ENCODE data around the gene GLCCI1. TPM values are rescaled to one million over a fixed set of nuclear protein-coding genes. Genes with fewer than 3 reads are reported as not detected.

The GLCCI1 gene
- total and polyA plus RNA-seq, 2 of the 13 experiments (the other 11 are each of a cell fraction or from before 2014, with no cell fraction given) = 1.3 to 1.7 TPM

DNA sequence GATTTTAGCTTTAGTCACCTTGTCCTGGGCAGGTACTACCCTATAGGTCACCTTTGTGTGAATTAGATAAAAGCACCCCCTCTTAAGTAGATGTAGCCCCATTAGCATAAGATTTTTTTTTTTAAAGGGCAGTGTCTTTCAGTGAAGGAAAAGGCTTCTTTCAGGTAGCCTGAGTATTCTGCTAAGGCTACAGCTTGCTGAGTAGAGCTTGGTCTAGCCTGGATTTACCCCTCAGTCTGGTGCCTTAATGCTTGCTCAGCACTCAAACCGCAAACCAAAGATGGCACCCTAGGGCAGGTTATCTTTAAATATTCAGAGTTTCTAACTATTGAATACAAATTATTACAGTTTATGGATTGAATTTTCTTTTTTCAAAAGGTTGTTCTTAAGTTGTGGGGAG, 83.4 kb downstream of the GLCCI1 start:
- POLR2A ChIA-PET = no interaction called here
- no peaks in the 10 kb centered on the region for H3K9me3 ChIP-seq (ENCODE audit: low read length)
- no peak overlapping the region for H3K4me2 ChIP-seq (ENCODE audit: low read depth, low read length)
- H3K27ac ChIP-seq (ENCODE audit: extremely low read length, insufficient read depth, low read length) = no peak overlapping the region
- BruUV-seq (replicated peaks) = no TSS peak
- H4K20me1 ChIP-seq (ENCODE audit: insufficient read depth, low read length) = no peaks in the 10 kb centered on the region
- H2AFZ ChIP-seq (ENCODE audit: low read length) = no peak overlapping the region
- no peak for DNase-seq (ENCODE audit: low spot score)
- no peaks in the 10 kb centered on the region for H3K79me2 ChIP-seq (ENCODE audit: insufficient read depth, low read length)
- intact Hi-C loops (cut with micrococcal nuclease; ENCODE audit: unreplicated experiment) (no loop called here), in situ Hi-C loops (cut with HindIII; ENCODE audit: extremely low pct_ligation_motif_present, low pct_unique_long_range_greater_than_20kb) (no loop called here)
- TF ChIP-seq GFI1 (CRISPR knock-in tag; IDR thresholded peaks at IDR 0.05; ENCODE audit: borderline replicate concordance) = no peak
- TF ChIP-seq KMT2B (CRISPR knock-in tag; IDR thresholded peaks at IDR 0.05) = no peak
- no peak for TF ChIP-seq ZFP62 (CRISPR knock-in tag; IDR thresholded peaks at IDR 0.05)
- TF ChIP-seq ZFP1 (CRISPR knock-in tag; IDR thresholded peaks at IDR 0.05) = no peak
- no peak for TF ChIP-seq ZNF441 (CRISPR knock-in tag; IDR thresholded peaks at IDR 0.05; ENCODE audit: borderline replicate concordance)
- TF ChIP-seq ZNF33A (CRISPR knock-in tag; IDR thresholded peaks at IDR 0.05; ENCODE audit: borderline replicate concordance) = no peak
- TF ChIP-seq ADNP (CRISPR knock-in tag; IDR thresholded peaks at IDR 0.05) = no peak
- TF ChIP-seq, protein P1, sequence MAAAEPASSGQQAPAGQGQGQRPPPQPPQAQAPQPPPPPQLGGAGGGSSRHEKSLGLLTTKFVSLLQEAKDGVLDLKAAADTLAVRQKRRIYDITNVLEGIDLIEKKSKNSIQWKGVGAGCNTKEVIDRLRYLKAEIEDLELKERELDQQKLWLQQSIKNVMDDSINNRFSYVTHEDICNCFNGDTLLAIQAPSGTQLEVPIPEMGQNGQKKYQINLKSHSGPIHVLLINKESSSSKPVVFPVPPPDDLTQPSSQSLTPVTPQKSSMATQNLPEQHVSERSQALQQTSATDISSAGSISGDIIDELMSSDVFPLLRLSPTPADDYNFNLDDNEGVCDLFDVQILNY (CRISPR knock-in tag; conservative IDR thresholded peaks at IDR 0.05) = no peak
- no peak for TF ChIP-seq AGO1 (IDR thresholded peaks at IDR 0.05; ENCODE audit: low read depth, low read length, poor library complexity, severe bottlenecking)
- no peak overlapping the region for H3K9ac ChIP-seq (ENCODE audit: insufficient read depth, low read depth, low read length)
- no peaks in the 10 kb centered on the region for H3K27me3 ChIP-seq (ENCODE audit: control insufficient read depth in 1 of 2, insufficient read depth in 2 of 2, low read length in 2 of 2)
- ATAC-seq = no peak
- H3K4me1 ChIP-seq (ENCODE audit: insufficient read depth, low read length) = no peaks in the 10 kb centered on the region
- H3K4me3 ChIP-seq (replicated peaks in 1 of 3; ENCODE audit: insufficient read depth in 1 of 3, low read depth in 2 of 3, low read length in 3 of 3) = no peak overlapping the region
- FAIRE-seq = no peak
- CTCF ChIA-PET (ENCODE audit: low intra/inter-chr PET ratio, low total read pairs) = no interaction called here
- H3K36me3 ChIP-seq (replicated peaks in 1 of 2; ENCODE audit: control insufficient read depth in 1 of 2, insufficient read depth in 2 of 2, low read length in 2 of 2) = no peaks in the 10 kb centered on the region
- WGBS (ENCODE audit: low lambda C conversion rate) = 94% methylated on average over 1 of the region's 1 CpG

DNA sequence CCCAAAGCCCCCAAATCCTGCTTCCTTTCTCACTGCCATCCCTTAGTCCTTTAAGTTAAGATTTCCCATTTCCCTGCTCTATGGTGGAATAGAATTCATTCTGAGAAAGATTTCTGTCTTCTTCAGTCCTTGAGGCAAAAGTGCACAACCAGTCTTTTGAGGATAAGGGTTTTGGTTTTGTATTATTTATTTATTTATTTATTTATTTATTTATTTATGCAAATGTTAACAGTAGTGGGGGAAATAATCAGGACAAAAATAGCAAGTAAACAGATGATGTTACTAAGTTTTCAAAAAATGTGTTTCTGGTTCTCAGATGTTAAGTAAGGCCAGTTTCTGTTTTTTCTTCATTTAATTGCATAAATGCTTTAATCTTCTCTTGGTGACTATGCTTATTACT, 84.2 kb downstream of the GLCCI1 start:
- Histone ChIP-seq H3K4me1 (ENCODE audit: insufficient read depth, low read length) (no peaks in the 10 kb centered on the region), H3K79me2 (ENCODE audit: insufficient read depth, low read length) (no peaks in the 10 kb centered on the region), H2AFZ (ENCODE audit: low read length) (no peak overlapping the region), H3K4me3 (replicated peaks in 1 of 3; ENCODE audit: insufficient read depth in 1 of 3, low read depth in 2 of 3, low read length in 3 of 3) (no peak overlapping the region), H3K36me3 (replicated peaks in 1 of 2; ENCODE audit: control insufficient read depth in 1 of 2, insufficient read depth in 2 of 2, low read length in 2 of 2) (no peaks in the 10 kb centered on the region), H4K20me1 (ENCODE audit: insufficient read depth, low read length) (no peaks in the 10 kb centered on the region), H3K27me3 (ENCODE audit: control insufficient read depth in 1 of 2, insufficient read depth in 2 of 2, low read length in 2 of 2) (no peaks in the 10 kb centered on the region), H3K9me3 (ENCODE audit: low read length) (no peaks in the 10 kb centered on the region), H3K9ac (ENCODE audit: insufficient read depth, low read depth, low read length) (no peak overlapping the region), H3K27ac (ENCODE audit: extremely low read length, insufficient read depth, low read length) (no peak overlapping the region), H3K4me2 (ENCODE audit: low read depth, low read length) (no peak overlapping the region)
- in situ Hi-C loops (cut with HindIII; ENCODE audit: extremely low pct_ligation_motif_present, low pct_unique_long_range_greater_than_20kb) = no loop called here
- DNase-seq (ENCODE audit: low spot score) = no peak
- no peak for FAIRE-seq
- TF ChIP-seq SMC3 (IDR thresholded peaks at IDR 0.05; ENCODE audit: low read length) (no peak), SMARCE1 (IDR thresholded peaks at IDR 0.05; ENCODE audit: borderline replicate concordance) (no peak), ATF7-NPFF (CRISPR knock-in tag; IDR thresholded peaks at IDR 0.05; ENCODE audit: low read depth) (no peak), ZNF747 (CRISPR knock-in tag; IDR thresholded peaks at IDR 0.05; ENCODE audit: borderline replicate concordance) (no peak), ZFP36L1 (CRISPR knock-in tag; IDR thresholded peaks at IDR 0.05) (no peak), ZNF101 (CRISPR knock-in tag; IDR thresholded peaks at IDR 0.05; ENCODE audit: borderline replicate concordance, low read depth) (no peak), TSC22D2 (CRISPR knock-in tag; IDR thresholded peaks at IDR 0.05; ENCODE audit: borderline replicate concordance) (no peak), ZNF724P (CRISPR knock-in tag; IDR thresholded peaks at IDR 0.05; ENCODE audit: borderline replicate concordance) (no peak)
- TF ChIP-seq, protein P2, sequence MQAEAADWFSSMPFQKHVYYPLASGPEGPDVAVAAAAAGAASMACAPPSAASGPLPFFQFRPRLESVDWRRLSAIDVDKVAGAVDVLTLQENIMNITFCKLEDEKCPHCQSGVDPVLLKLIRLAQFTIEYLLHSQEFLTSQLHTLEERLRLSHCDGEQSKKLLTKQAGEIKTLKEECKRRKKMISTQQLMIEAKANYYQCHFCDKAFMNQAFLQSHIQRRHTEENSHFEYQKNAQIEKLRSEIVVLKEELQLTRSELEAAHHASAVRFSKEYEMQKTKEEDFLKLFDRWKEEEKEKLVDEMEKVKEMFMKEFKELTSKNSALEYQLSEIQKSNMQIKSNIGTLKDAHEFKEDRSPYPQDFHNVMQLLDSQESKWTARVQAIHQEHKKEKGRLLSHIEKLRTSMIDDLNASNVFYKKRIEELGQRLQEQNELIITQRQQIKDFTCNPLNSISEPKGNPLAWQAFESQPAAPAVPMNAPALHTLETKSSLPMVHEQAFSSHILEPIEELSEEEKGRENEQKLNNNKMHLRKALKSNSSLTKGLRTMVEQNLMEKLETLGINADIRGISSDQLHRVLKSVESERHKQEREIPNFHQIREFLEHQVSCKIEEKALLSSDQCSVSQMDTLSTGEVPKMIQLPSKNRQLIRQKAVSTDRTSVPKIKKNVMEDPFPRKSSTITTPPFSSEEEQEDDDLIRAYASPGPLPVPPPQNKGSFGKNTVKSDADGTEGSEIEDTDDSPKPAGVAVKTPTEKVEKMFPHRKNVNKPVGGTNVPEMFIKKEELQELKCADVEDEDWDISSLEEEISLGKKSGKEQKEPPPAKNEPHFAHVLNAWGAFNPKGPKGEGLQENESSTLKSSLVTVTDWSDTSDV (CRISPR knock-in tag; IDR thresholded peaks at IDR 0.05) = no peak
- ChIA-PET CTCF (ENCODE audit: low intra/inter-chr PET ratio, low total read pairs) (no interaction called here), POLR2A (no interaction called here)
- BruUV-seq (replicated peaks) = no TSS peak
- ATAC-seq = no peak
- intact Hi-C loops (cut with micrococcal nuclease; ENCODE audit: unreplicated experiment) = no loop called here
